OCI-LY7 (cell line): ENCODE results near the gene NPY4R2. TPM values are rescaled to one million over a fixed set of nuclear protein-coding genes. Genes with fewer than 3 reads are reported as not detected.
"Not testable (repeated sequence)": the region's sequence is repeated elsewhere in the genome, so short reads cannot be mapped to it uniquely, and the experiment has no call there.

ENCODE experiments used
- BruUV-seq: library from RNA; stranded (reverse); fragments of 400-500 nt; replicated peaks from 2 replicates; lab custom pipeline; 2021; lab: Mats Ljungman, UMichigan
- CTCF ChIA-PET: fragments of 300-600 bp; sonication (Branson Sonifier 250); formaldehyde crosslinking; loops from one replicate; lab custom pipeline; 2022; ENCODE audit warnings: antibody characterized with exemption; ENCODE audit not compliant: unreplicated experiment; lab: Charles Lee
- POLR2A ChIA-PET: fragments of 300-600 bp; sonication (Branson Sonifier 250); formaldehyde crosslinking; loops from one replicate; lab custom pipeline; 2022; ENCODE audit warnings: antibody characterized with exemption; lab: Charles Lee
- DNase-seq: peaks from one replicate; pipeline ENCODE4 v3.0.0-alpha.2; 2015; ENCODE audit warnings: low spot score
- H2AFZ ChIP-seq: fragments of 200-600 bp; sonication (generic), shearing (Covaris generic); 2 replicates; pipeline ENCODE4 v1.6.1; 2014; ENCODE audit warnings: mild to moderate bottlenecking, antibody characterized with exemption, low read length, moderate library complexity
- H3K27ac ChIP-seq: fragments of 200-600 bp; sonication (generic); 2 replicates; pipeline ENCODE4 v1.5.1; 2014; ENCODE audit warnings: mixed run types, low read depth, mild to moderate bottlenecking, moderate library complexity, low read length, inconsistent platforms; ENCODE audit not compliant: poor library complexity, severe bottlenecking
- H3K36me3 ChIP-seq: fragments of 200-600 bp; sonication (generic); 2 replicates; pipeline ENCODE4 v1.6.1; 2014; ENCODE audit warnings: mild to moderate bottlenecking, antibody characterized with exemption, low read length, moderate library complexity, mixed read lengths; ENCODE audit not compliant: insufficient read depth
- H3K4me1 ChIP-seq: fragments of 200-600 bp; sonication (generic); 2 replicates; pipeline ENCODE4 v1.5.1; 2014; ENCODE audit warnings: mild to moderate bottlenecking, low read length; ENCODE audit not compliant: insufficient read depth, poor library complexity, severe bottlenecking
- H3K4me2 ChIP-seq: fragments of 200-600 bp; sonication (generic); 2 replicates; pipeline ENCODE4 v1.6.1; 2014; ENCODE audit warnings: mild to moderate bottlenecking, low read length
- H3K4me3 ChIP-seq: fragments of 200-600 bp; sonication (generic); 2 replicates; pipeline ENCODE4 v1.5.1; 2014; ENCODE audit warnings: mild to moderate bottlenecking, low read depth, low read length; ENCODE audit not compliant: poor library complexity, severe bottlenecking
- H3K79me2 ChIP-seq: fragments of 200-600 bp; sonication (generic); 2 replicates; pipeline ENCODE4 v1.6.1; 2016; ENCODE audit warnings: low read depth, mild to moderate bottlenecking, low read length, moderate library complexity, mixed read lengths; ENCODE audit not compliant: insufficient read depth
- H3K9me2 ChIP-seq: fragments of 200-600 bp; sonication (generic); 2 replicates; pipeline ENCODE4 v1.6.1; 2016; ENCODE audit warnings: mild to moderate bottlenecking, low read length, mixed read lengths; ENCODE audit not compliant: insufficient read depth
- H3K9me3 ChIP-seq: fragments of 200-600 bp; sonication (generic); 2 replicates; pipeline ENCODE4 v1.6.1; 2014; ENCODE audit warnings: mild to moderate bottlenecking, mixed run types, low read length, mixed read lengths
- H4K20me1 ChIP-seq: fragments of 200-600 bp; sonication (generic); 2 replicates; pipeline ENCODE4 v1.6.1; 2014; ENCODE audit warnings: mild to moderate bottlenecking, antibody characterized with exemption, low read length, moderate library complexity, mixed read lengths; ENCODE audit not compliant: insufficient read depth
- intact Hi-C: fragments of 100-400 bp; cut with micrococcal nuclease; formaldehyde crosslinking; loops from one replicate; pipeline ENCODE4 v1.10.0; 2022; ENCODE audit not compliant: unreplicated experiment
- total RNA-seq, 2 experiments: library from RNA; depleted of rRNA in 1 of 2; stranded (reverse); fragments of >200 nt in 1 of 2; shearing (Covaris generic) in 1 of 2; gene quantifications; 2 replicates each; pipeline ENCODE4 v1.2.3, GENCODE V29; 2014 to 2022

The NPY4R2 gene
- total RNA-seq, 2 experiments from 2014 or later, result not detected

DNA sequence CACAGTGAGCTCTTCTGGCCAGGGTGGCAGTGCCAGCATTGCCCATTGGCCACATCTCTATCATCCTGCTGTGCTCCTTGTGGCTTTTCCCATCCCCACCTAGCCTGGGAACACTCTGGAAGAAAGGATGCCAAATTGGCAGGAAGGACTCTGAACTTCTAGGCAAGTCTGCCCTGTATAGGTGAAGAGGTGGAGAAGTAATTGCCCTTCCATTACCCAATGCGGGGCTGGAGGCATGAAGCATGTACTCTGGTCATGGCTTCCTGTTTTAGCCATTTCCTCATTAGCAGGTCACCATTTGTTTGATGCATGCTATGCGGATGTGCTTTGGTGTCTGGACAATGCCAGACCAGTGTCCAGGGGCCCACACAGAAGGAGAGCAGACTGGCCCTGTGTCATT lies 32.1 kb upstream of the NPY4R2 start:
- H3K79me2 ChIP-seq, H3K36me3 ChIP-seq, CTCF ChIA-PET, H4K20me1 ChIP-seq, POLR2A ChIA-PET, H3K9me3 ChIP-seq, H3K4me3 ChIP-seq, H3K27ac ChIP-seq, intact Hi-C loops, DNase-seq, H2AFZ ChIP-seq, BruUV-seq, H3K4me2 ChIP-seq, H3K9me2 ChIP-seq, H3K4me1 ChIP-seq: not testable (repeated sequence)

DNA sequence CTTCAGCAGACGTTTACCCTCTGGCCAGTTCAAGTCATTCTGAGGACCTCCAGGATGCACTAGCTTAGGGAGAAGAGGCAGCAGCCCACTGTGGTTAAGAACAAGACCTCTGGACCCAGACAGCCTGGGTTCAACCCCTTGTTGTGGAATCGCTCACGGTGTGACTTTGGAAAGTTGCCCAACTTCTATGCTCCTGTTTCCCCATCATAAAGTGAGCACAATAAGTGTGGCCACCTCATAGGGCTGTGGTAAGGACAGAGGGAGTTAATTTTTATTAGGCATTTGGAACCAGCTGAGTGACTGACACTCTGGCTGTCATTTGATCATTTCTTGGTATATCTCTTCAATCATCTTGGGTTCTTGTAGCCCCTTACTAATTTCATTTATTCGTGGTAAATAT lies 31.6 kb upstream of the NPY4R2 start:
- CTCF ChIA-PET, H3K79me2 ChIP-seq, BruUV-seq, H3K9me2 ChIP-seq, H3K36me3 ChIP-seq, H3K4me3 ChIP-seq, DNase-seq, H3K27ac ChIP-seq, H3K4me1 ChIP-seq, H3K4me2 ChIP-seq, intact Hi-C loops, H4K20me1 ChIP-seq, H2AFZ ChIP-seq, POLR2A ChIA-PET, H3K9me3 ChIP-seq: not testable (repeated sequence)

DNA sequence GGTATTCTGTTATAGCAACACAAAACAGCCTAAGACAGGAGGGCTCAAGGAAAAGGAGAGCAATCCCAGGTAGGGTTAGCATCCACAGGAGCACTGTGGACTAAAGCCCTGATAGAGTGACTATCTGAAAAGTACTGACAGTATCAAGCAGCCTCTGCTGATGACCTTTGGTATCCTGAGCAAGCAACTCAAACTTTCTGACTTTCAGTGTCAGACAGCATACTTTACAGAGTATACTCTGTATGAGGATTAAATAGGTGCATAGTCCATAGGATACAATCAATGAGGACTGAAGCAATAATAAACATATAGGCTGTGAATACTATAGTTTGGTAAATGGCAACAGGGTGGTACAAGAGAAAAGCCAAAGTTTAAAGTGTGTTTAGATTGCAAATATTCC lies 27.7 kb upstream of the NPY4R2 start:
- H3K4me1 ChIP-seq, H3K79me2 ChIP-seq, H3K4me3 ChIP-seq, H3K9me2 ChIP-seq, POLR2A ChIA-PET, H3K4me2 ChIP-seq, H2AFZ ChIP-seq, H3K9me3 ChIP-seq, DNase-seq, H3K27ac ChIP-seq, BruUV-seq, H4K20me1 ChIP-seq, intact Hi-C loops, CTCF ChIA-PET, H3K36me3 ChIP-seq: not testable (repeated sequence)

DNA sequence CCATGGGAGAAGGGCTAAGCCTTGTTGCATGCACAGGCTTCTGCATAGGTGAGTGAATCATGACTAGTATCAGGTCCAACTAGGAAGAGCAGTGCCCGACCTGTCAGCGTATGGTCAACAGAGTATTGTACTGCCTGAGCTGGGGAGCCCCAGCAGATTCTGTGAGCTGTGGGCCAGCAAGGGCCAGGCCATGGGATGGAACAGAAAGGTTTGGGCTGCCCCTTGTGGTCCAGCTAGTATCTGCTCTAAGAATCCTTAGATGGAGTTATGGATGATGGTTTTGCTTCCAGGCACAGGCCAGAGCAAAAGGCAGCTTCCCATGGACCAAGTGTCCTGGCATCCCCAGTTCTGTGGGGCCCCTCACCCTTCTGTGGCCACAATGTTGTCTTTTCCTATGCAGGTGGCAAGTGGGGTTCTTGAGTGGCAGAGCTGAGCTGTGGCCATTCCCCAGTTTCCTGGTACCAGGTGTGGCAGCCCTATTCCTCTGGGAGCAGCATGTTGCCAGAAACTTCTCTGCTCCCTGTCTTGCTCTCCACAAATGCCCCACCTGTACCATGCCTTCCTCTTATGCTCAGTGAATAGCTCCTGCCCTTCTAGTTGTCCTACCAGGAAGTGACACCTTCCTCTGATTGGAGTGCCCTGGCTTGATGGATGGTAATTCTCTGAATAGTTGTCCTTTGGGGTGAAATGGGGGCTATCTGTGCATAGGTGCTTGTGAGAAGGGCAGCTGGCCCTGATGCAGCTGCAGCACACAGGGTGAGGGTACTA lies 25.8 kb upstream of the NPY4R2 start:
- H3K27ac ChIP-seq, H3K4me1 ChIP-seq, H3K36me3 ChIP-seq, POLR2A ChIA-PET, H3K4me2 ChIP-seq, H3K79me2 ChIP-seq, intact Hi-C loops, H3K9me2 ChIP-seq, H2AFZ ChIP-seq, DNase-seq, CTCF ChIA-PET, BruUV-seq, H3K9me3 ChIP-seq, H4K20me1 ChIP-seq, H3K4me3 ChIP-seq: not testable (repeated sequence)

DNA sequence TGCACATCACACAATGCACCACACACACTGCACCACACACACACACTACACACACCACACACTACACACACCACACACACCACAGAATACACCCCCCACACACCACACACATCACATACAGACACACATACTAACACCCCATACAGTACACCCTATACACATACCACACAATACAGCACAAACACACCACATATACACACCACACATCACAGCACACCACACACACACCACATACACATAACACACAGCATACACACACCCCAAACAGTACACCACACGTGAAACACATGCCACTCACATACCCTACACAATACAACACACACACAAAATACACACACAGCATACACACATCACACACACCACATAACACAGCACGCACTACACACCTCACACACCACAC lies 23.9 kb upstream of the NPY4R2 start:
- H3K79me2 ChIP-seq, H3K36me3 ChIP-seq, H3K4me1 ChIP-seq, H3K9me2 ChIP-seq, H2AFZ ChIP-seq, H3K27ac ChIP-seq, H3K9me3 ChIP-seq, CTCF ChIA-PET, H3K4me3 ChIP-seq, H4K20me1 ChIP-seq, H3K4me2 ChIP-seq, DNase-seq, intact Hi-C loops, BruUV-seq, POLR2A ChIA-PET: not testable (repeated sequence)

DNA sequence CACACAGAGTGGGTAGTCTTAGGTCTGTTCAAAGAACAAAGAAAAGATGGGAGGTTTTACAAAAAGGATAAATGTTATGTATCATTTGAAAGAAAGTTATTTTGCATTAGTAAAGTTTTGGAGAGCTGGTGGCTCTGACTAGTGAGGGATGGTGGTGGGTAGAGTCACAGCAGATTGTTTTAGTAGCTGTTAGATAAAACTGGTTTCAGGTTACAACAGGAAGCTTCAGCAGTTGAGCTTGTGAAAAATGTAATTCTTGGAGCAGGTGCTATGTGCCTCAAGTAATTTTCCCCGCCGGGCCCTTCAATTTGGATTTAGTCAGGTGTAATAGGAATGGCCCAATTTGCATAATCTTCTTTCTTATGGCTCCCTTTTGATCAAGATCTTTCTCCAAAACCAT lies 20.6 kb upstream of the NPY4R2 start:
- H3K9me3 ChIP-seq, H3K4me3 ChIP-seq, BruUV-seq, CTCF ChIA-PET, H3K9me2 ChIP-seq, H3K27ac ChIP-seq, DNase-seq, POLR2A ChIA-PET, H3K36me3 ChIP-seq, H3K79me2 ChIP-seq, H3K4me2 ChIP-seq, H2AFZ ChIP-seq, H4K20me1 ChIP-seq, H3K4me1 ChIP-seq, intact Hi-C loops: not testable (repeated sequence)
